Suprapubic skin (tissue), 4 donors: ENCODE measurements around the gene SCUBE3. TPM values are rescaled to one million over a fixed set of nuclear protein-coding genes. Genes with fewer than 3 reads are reported as not detected.

ENCODE experiments used
- DNase-seq, 2 donors: peaks; one replicate each; pipeline ENCODE4 v3.0.0-alpha.2; 2019; ENCODE audit warnings: low spot score in 2 of 2
- H3K27ac ChIP-seq: fragments of 200-600 bp; sonication (generic); one replicate; pipeline ENCODE4 v1.5.1; 2019
- H3K27me3 ChIP-seq: fragments of 200-600 bp; sonication (generic); one replicate; pipeline ENCODE4 v1.5.1; 2019
- H3K36me3 ChIP-seq: fragments of 200-600 bp; sonication (generic); one replicate; pipeline ENCODE4 v1.5.1; 2019
- H3K4me1 ChIP-seq: fragments of 200-600 bp; sonication (generic); one replicate; pipeline ENCODE4 v1.5.1; 2019
- H3K4me3 ChIP-seq: fragments of 200-600 bp; sonication (generic); one replicate; pipeline ENCODE4 v1.5.1; 2019; ENCODE audit warnings: mild to moderate bottlenecking
- H3K9me3 ChIP-seq: fragments of 200-600 bp; sonication (generic); one replicate; pipeline ENCODE4 v1.5.1; 2019
- CTCF ChIP-seq, 2 donors: fragments of 200-600 bp in 1 of 2; fragments of 450-650 bp in 1 of 2; sonication (generic) in 1 of 2; IDR thresholded peaks; one replicate each; pipeline ENCODE4 v1.5.1; 2016 to 2019; ENCODE audit warnings: antibody characterized with exemption in 2 of 2, mild to moderate bottlenecking in 1 of 2, moderate library complexity in 1 of 2
- EP300 ChIP-seq: sonication (generic); formaldehyde crosslinking; IDR thresholded peaks from one replicate; pipeline ENCODE4 v1.6.1; 2017; ENCODE audit warnings: antibody characterized with exemption
- POLR2A ChIP-seq, 2 donors: fragments of 450-650 bp; IDR thresholded peaks; one replicate each; pipeline ENCODE4 v1.6.1; 2017; ENCODE audit warnings: antibody characterized with exemption in 2 of 2, mild to moderate bottlenecking in 2 of 2, moderate library complexity in 2 of 2
- POLR2AphosphoS5 ChIP-seq, 3 donors: sonication (generic); formaldehyde crosslinking; IDR thresholded peaks; one replicate each; pipeline ENCODE4 v1.6.1; 2017; ENCODE audit warnings: antibody characterized with exemption in 3 of 3
- WGBS: methylation state at CpG from one replicate; pipeline ENCODE4 v1.1.5; 2018; 5-methylcytosine and 5-hydroxymethylcytosine counted together
- total RNA-seq, 4 donors: library from RNA; depleted of rRNA; stranded (reverse); fragments of >200 nt; gene quantifications; one replicate each; pipeline ENCODE4 v1.1.0, GENCODE V29; 2016

The SCUBE3 gene
- total RNA-seq, 4 donors from 2014 or later: 0.23 to 1.1 (median 0.73) TPM

GRCh38 chr6:35229304-35229703 is 15.5 kb downstream of the SCUBE3 start:
- Histone ChIP-seq H3K4me1 (no peaks in the 10 kb centered on the region), H3K36me3 (no peaks in the 10 kb centered on the region), H3K4me3 (no peak overlapping the region), H3K27ac (no peak overlapping the region), H3K9me3 (no peaks in the 10 kb centered on the region), H3K27me3 (no peaks in the 10 kb centered on the region)
- TF ChIP-seq POLR2AphosphoS5 (IDR thresholded peaks at IDR 0.05): no peak
- no peak for TF ChIP-seq EP300
- TF ChIP-seq CTCF (IDR thresholded peaks at IDR 0.05): no peak
- no peak for TF ChIP-seq POLR2A (IDR thresholded peaks at IDR 0.05)
- WGBS: 90% methylated on average over 5 of the region's 5 CpGs
- DNase-seq: no peak

- DNase-seq: no peak
- no peaks in the 10 kb centered on the region for H3K4me1 ChIP-seq
- no peak overlapping the region for H3K27ac ChIP-seq
- H3K4me3 ChIP-seq: no peak overlapping the region
- no peaks in the 10 kb centered on the region for H3K27me3 ChIP-seq
- no peaks in the 10 kb centered on the region for H3K9me3 ChIP-seq
- H3K36me3 ChIP-seq: no peaks in the 10 kb centered on the region
- 90% methylated on average over 1 of the region's 1 CpG for WGBS
- no peak for TF ChIP-seq CTCF (IDR thresholded peaks at IDR 0.05)
- no peak for TF ChIP-seq EP300
- TF ChIP-seq POLR2A (IDR thresholded peaks at IDR 0.05): no peak
- TF ChIP-seq POLR2AphosphoS5 (IDR thresholded peaks at IDR 0.05): no peak
These were observed 16.7 kb downstream of the SCUBE3 start for GRCh38 chr6:35230498-35230897.

- no peak for DNase-seq
- H3K27ac ChIP-seq: no peak overlapping the region
- no peaks in the 10 kb centered on the region for H3K4me1 ChIP-seq
- no peaks in the 10 kb centered on the region for H3K36me3 ChIP-seq
- TF ChIP-seq POLR2A (IDR thresholded peaks at IDR 0.05): no peak
- TF ChIP-seq CTCF (IDR thresholded peaks at IDR 0.05): no peak
- TF ChIP-seq POLR2AphosphoS5 (IDR thresholded peaks at IDR 0.05): no peak
- no peak for TF ChIP-seq EP300
- H3K9me3 ChIP-seq: no peaks in the 10 kb centered on the region
- WGBS: 73% methylated on average over 1 of the region's 1 CpG
- no peak overlapping the region for H3K4me3 ChIP-seq
- H3K27me3 ChIP-seq: no peaks in the 10 kb centered on the region
These were observed 17.2 kb downstream of the SCUBE3 start for GRCh38 chr6:35230950-35231349.

- Histone ChIP-seq H3K4me3 (no peak overlapping the region), H3K27me3 (no peaks in the 10 kb centered on the region), H3K27ac (no peak overlapping the region), H3K4me1 (no peaks in the 10 kb centered on the region), H3K9me3 (no peaks in the 10 kb centered on the region), H3K36me3 (no peaks in the 10 kb centered on the region)
- no peak for TF ChIP-seq POLR2A (IDR thresholded peaks at IDR 0.05)
- TF ChIP-seq CTCF (IDR thresholded peaks at IDR 0.05): no peak
- no peak for TF ChIP-seq EP300
- no peak for TF ChIP-seq POLR2AphosphoS5 (IDR thresholded peaks at IDR 0.05)
- no peak for DNase-seq
- WGBS: 97% methylated on average over 7 of the region's 7 CpGs
These were observed 17.8 kb downstream of the SCUBE3 start for GRCh38 chr6:35231563-35231962.

- 75% methylated on average over 4 of the region's 4 CpGs for WGBS
- no peak for TF ChIP-seq EP300
- no peak for TF ChIP-seq POLR2A (IDR thresholded peaks at IDR 0.05)
- no peak for TF ChIP-seq CTCF (IDR thresholded peaks at IDR 0.05)
- Histone ChIP-seq H3K27me3 (no peaks in the 10 kb centered on the region), H3K9me3 (no peaks in the 10 kb centered on the region), H3K36me3 (no peaks in the 10 kb centered on the region), H3K4me1 (no peaks in the 10 kb centered on the region), H3K4me3 (no peak overlapping the region), H3K27ac (no peak overlapping the region)
- no peak for DNase-seq
These were observed 21.1 kb downstream of the SCUBE3 start for GRCh38 chr6:35234901-35235300.
